NCI-H1105 treated with DMSO at 0.1 percent for 48 hours (cell line): ENCODE results near the gene HS1BP3.

Experiments used
- DNase-seq: peaks from one replicate; lab custom pipeline; 2025; lab: John Stamatoyannopoulos, UW

The HS1BP3 gene

GRCh38 chr2:20584399-20585358 is 66.2 kb downstream of the HS1BP3 start:
- DNase-seq = no peak

DNA sequence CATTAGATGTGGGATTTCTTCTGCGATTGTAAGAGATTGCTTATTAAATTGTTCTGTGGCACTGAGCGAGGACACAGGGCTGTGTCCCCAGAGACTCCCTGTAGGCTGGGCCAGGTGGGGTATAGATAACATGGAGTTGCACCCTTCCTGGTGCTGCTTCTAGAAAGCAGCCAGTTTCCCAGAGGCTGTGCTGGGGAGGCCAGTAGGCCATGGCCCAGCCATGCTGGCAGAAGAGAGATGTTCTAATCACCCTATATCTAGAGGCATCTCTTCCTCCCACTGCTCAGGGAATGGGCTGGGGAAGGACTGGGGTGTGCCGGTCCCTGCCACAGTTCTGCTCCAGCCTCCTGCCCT is 66.9 kb downstream of the HS1BP3 start:
- DNase-seq = no peak

- no peak for DNase-seq
These were observed 67.4 kb downstream of the HS1BP3 start for GRCh38 chr2:20583425-20583881.

DNA sequence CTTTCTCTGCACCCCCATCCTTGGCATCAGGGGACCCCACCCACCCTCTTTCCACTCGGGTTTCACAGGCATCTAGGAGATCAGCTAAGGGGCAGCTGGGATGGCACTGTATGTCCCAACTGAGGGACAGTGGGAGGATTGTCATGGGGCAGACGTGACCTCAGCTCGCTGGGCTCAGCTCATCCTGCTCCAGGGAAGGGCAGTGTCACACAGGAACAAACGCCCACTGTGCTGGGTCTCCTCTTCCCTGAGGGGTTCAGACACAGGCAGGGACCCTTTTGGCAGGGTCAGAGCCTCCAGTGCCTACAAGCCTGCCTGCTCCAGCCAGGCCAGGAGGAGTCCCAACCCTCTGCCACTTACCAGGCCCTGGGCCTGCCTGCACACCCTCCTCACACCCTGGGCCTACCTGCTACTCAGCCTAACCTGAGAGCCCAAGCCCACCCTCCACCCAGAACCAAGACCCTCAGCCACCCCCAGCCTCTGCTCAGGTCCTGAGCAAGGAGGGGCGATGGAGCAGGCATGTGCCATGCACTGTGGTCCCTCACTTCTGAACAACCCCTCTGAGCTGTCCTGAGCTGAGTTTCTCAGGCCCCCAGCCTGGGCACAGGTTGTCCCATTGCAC is 68.2 kb downstream of the HS1BP3 start:
- DNase-seq = no peak

DNA sequence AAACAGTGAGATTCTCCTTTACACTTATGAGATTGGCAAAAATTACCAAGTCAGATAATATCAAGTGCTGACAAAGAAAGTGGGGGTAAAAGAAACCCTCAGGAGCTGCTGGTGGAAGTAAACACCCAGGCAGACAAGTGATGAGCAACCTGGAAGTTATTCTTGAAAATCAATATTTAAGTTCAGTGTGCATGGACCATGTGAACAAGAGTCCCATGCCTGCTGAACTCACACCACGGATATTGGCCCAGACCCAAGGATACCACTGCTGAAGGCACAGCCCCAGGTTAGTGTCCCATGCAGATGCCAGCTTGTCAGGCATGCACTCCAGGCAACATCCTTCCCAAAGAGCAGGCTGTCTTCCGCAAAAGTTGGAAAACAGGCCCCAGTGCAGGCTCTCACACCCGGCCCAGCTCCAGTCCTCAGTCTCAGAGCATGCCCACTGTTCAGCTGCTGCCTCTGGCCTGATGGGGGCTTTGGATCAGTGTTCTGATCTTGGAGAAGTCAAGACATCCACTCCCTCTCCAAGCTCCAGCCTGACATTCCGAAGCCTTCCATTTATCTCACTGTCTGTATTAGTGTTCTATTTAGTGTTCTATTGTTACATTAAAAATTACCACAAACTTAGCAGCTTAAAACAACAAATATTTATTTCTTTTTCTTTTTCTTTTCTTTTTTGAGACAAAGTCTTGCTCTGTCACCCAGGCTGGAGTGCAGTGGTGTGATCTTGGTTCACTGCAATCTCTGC is 70.0 kb downstream of the HS1BP3 start:
- no peak for DNase-seq

DNA sequence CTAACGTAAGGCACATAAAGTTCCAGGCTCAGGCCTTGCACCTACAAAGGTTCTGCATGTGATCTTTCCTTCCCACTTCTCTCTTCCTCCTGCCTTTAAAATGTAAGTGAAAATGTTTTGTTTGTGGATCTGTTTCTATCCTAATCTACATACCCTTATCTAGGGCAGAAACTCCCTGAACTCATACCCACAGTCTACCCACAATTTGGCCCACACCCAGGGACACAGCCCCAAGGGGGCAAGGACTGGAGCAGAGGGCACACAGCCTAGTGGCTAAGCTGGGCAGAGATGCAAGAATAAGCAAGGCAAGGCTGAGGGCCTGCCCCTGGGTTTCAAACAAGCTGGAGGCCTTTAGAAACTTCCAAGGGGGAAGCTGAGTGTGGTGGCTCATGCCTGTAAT is 71.0 kb downstream of the HS1BP3 start:
- DNase-seq = no peak

GRCh38 chr2:20578895-20579825 is 71.7 kb downstream of the HS1BP3 start:
- DNase-seq = no peak

DNA sequence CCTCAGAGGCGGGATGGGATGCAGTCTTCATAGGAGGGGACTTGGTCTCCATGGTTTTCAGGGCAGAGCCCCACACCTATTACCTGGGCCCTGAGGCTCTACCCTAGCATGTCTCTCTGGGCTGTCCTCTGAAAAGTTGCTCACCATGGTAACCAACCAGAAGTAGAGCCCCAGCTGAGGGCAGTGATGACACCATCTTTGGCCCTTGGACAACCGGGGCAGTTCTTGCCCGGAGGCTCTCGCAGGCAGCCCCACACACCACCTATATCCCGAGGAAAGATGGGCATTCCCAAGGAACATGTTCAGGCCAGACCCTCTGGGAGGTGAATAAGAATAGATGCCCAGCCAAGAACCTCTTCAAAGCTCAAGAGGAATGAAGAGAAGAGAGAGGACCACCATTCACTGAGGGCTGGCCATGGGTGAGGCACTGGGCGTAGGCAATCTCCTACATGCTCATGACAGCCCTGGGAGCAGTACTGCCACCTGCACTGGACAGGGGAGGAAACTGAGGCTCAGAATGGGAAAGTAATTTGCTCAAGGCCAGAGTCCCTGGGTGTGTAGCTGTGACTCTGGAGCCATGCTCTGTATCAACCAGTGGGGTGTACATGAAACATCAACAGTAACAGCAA is 72.5 kb downstream of the HS1BP3 start:
- DNase-seq = no peak

DNA sequence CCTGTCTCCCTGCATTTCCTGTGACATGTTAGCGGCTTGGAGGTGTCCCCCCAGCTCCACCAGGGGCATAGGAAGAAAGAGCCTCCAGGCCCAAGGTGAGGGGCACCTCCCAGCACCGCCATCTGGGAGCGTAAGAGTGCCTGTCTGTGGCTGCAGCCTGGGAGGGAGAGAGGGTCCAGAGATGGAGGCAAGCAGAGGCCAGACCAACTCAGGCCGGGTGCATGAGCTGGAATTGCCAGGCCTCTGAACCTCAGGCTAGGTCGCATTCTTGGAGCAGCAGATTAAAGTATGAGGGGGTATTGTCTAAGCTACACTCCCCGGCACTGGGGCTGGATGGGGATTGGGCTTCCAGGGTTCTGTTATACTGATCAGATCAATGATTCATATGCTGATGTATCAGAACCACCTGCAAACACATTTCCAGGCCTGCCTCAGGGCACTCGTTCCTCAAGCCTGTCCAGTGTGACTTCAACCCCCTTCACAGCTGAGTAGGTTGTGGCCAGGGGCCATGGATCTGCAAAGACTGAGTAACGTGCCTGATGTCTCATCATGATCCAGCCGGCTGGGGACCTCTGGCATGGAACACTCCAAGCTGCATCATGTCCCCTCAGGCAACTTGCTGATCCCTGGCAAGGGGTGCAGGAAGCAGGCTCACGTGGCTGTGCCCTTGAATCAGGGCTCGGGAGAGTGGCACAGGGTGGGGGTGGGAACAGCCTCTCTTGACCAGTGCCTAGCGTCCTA is 73.2 kb downstream of the HS1BP3 start:
- no peak for DNase-seq

GRCh38 chr2:20576598-20577115 is 74.2 kb downstream of the HS1BP3 start:
- DNase-seq = no peak

GRCh38 chr2:20575935-20576597 is 74.8 kb downstream of the HS1BP3 start:
- DNase-seq = no peak

GRCh38 chr2:20575414-20575813 is 75.5 kb downstream of the HS1BP3 start:
- no peak for DNase-seq

DNA sequence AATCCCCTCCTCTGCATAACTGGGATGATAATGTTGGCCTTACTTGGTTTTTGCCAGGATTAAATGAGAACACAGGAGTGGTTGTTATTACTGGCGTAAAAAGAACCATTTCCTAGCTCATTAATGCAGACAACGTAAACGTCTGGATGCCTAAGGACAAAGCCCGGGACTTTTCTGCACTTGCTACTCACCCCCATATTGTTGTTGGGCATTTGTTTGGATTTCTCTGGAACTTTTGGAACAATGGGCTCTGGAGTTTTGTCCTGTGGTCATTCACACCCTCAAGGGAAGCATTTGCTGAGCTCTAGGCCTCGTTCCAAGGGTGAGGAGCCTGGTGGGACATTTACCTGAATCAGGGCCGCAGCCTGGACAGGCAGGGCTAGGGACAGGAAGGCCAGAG is 76.0 kb downstream of the HS1BP3 start:
- no peak for DNase-seq

- no peak for DNase-seq
These were observed 76.4 kb downstream of the HS1BP3 start for GRCh38 chr2:20574423-20574911.

- DNase-seq = no peak
These were observed 77.1 kb downstream of the HS1BP3 start for GRCh38 chr2:20573620-20574422.

- DNase-seq = no peak
These were observed 78.7 kb downstream of the HS1BP3 start for GRCh38 chr2:20572221-20572620.

DNA sequence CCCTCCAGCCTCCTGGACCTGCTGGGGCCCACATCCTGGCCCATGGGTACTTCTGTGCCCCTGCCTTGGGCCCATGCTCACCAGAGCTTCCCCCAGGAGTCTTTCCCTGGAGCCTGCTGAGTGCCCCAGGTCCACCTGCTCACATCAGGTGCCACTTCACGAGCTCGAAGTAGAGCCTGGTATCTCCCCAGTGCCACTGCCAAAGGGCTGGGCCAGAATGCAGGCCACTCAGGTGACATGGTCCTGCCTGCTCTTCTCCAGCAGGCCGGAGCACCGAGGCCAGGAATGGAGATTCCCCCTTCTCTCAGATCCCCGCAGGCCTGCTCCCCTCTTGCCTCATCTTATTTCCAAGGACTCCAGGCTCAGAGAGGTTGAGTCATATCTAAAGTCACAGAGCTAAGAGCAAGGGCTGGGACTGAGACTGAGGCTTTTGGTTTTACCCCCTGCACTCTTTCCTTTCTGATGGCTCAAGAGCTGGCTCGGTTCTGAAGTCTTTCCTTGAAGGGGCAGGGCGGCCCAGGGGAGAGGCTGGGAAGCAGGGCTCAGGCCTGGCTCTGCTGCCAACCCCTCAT is 79.2 kb downstream of the HS1BP3 start:
- DNase-seq = no peak

DNA sequence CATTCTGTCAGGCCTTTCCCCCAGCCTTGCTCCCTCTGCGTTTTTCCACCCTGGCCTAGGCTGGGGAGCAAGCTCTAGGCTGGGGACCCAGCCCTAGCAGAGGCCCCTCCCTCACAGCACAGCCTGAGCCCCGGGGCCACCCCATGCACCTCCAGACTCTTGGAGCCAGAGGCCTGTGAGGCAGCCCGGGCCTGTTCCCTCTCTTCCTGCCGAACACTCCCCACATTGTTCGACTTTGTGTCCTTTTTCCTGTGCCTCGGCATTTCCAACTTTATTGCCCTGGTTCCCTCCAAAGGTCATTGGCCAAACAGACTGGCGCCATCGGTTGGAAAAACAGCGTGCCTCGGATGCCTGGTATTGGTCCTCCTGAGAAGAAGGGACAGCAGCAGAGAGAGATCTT is 79.7 kb downstream of the HS1BP3 start:
- no peak for DNase-seq
